HL-60/S4 (cell line): ENCODE results near the gene HYAL2.

Experiments used
- in situ Hi-C: fragments of 300-500 bp; cut with MboI; formaldehyde crosslinking; loops from 2 replicates; pipeline ENCODE4 v1.14.3; 2022; ENCODE audit warnings: low sequenced_read_pairs

Gene HYAL2, protein sequence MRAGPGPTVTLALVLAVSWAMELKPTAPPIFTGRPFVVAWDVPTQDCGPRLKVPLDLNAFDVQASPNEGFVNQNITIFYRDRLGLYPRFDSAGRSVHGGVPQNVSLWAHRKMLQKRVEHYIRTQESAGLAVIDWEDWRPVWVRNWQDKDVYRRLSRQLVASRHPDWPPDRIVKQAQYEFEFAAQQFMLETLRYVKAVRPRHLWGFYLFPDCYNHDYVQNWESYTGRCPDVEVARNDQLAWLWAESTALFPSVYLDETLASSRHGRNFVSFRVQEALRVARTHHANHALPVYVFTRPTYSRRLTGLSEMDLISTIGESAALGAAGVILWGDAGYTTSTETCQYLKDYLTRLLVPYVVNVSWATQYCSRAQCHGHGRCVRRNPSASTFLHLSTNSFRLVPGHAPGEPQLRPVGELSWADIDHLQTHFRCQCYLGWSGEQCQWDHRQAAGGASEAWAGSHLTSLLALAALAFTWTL

DNA sequence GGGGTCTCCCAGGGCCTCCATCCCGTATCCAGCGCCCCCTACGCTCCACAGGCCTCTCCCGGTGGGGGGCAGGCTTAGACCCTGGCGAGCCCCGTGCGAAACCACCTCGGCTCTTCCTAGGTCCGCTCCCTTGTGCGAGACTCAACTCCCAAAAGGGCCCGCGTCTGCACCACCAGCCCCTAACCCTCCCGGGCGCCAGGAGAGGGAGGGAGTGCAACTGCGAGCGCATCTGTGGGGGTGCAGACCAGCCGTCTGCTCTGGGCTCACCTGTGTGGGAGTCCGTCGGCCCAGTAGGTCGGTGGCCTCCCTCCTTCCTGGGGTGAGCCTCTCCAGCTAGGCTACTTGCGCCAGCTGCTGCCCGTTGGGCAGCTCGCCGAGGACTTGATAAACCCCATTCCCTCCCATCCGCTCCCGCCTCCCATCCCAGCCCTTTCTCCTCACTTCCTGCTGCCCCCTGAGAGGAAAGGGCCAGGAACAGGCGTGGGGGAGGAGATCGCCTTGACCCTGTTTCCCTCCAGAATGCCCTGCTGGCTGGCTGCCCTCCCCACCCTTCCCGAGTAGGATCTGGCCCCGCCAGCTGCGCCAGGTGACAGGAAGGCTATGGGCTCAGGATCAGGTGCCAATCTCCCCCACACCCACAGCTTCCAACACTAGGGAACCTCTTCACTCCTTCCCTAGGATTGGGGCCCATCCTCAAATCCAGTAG, at the start of gene HYAL2:
Gene HYAL2, minus strand, starts transcription at position 360 of the 706 bp plus-strand sequence. CDS start 2,256 bp downstream, outside the sequence.
- in situ Hi-C loops: no loop called here

DNA sequence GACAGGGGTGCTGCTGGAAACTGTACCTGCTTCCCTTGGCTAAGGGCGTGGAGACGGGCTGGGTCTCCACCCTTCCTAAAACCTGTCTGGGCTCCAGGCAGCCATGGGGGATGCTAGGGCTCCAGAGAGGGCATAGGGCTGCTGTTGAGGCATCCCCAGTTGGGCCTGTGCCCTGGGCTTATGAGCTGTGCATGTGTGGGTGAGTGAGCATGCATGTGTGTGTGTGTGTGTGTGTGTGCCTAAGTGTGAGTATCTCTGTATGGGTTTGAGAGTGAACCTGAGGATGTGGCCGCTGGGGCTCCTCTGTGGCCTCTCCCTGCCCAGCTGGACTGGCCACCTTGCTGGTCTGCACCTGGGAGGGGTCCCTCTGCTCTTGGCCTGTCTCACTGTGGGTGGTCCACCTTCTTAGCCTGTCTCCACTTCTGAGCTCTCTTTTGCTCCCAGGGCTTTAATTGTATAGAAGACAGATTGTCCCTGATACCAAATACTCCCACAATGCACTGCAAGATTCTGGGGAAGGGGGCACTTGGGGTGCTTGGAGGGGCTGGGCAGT, 48.7 kb upstream of the HYAL2 start:
- in situ Hi-C loops: loop anchor here (25.0 kb wide), 1 partner anchor 166 kb away; no protein-coding TSS in a partner anchor

DNA sequence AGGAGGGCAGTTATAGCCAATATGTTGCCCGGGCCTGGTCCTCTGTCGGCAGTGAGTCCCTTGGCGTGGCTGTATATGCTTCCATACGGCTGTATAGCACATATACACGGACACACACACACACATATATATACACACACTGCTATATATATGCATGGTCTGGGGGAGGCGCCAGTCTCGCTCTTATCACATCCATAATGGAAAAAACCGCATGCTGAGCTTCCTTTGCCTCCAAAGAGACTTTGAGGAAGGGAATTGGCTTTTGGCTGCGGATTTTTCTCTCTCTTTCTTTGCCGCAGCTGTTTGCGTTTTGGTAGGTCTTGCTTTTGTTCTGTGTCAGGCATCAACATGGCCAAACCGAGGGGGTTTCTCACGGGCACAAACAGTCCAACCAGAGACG, 48.0 kb upstream of the HYAL2 start:
- in situ Hi-C loops: loop anchor here (25.0 kb wide), 1 partner anchor 167 kb away; no protein-coding TSS in a partner anchor

DNA sequence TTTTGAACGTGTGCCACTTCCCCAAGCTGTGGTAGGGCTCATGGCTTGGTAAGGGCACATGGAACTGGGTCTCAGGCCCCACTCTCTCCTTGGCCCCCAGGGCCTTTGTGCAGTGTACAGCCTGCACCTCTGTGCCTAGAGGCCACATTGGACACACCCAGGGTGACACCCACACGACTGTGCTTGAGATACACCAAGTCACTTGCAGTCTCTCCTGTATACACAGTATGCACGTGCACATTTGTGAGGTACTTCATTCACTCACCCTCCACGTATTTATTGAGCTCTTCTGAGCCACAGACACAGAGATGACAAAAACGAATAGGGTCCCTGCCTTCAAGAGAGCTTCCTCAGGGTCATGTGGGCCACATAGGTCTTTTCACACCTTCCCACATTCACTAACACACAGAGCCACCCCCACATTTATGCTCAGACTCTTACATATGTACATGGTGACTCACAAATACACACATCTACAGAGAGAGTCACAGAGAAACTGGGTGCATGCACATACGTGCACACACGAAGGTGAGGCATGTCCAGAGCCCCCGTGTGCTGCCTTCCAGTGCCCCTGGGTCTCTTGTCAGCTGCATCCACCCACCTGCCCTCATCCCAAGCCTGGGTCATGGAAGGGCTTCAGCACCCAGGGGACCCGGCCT, 46.6 kb upstream of the HYAL2 start:
- in situ Hi-C loops: loop anchor here (25.0 kb wide), 1 partner anchor 168 kb away; no protein-coding TSS in a partner anchor

DNA sequence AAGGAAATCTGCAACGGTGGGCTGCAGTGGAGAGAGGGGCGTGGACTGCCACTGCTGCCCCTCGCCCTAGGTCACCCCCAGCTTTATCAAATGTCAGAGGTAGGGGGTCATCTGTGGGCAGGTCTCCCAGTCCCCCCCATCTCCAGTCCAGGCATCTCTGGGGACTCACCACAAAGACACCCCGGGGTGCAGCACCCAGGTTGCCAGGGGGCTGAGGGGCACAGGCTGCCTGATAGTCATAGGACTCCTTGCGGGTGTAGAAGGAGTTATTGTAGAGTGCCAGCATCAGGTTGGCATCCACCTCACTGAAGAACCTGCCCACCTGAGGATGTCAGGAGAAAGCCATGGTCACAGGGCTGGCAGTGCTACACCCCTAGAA, 43.3 kb upstream of the HYAL2 start:
- in situ Hi-C loops: loop anchor here (25.0 kb wide), 1 partner anchor 171 kb away; no protein-coding TSS in a partner anchor

DNA sequence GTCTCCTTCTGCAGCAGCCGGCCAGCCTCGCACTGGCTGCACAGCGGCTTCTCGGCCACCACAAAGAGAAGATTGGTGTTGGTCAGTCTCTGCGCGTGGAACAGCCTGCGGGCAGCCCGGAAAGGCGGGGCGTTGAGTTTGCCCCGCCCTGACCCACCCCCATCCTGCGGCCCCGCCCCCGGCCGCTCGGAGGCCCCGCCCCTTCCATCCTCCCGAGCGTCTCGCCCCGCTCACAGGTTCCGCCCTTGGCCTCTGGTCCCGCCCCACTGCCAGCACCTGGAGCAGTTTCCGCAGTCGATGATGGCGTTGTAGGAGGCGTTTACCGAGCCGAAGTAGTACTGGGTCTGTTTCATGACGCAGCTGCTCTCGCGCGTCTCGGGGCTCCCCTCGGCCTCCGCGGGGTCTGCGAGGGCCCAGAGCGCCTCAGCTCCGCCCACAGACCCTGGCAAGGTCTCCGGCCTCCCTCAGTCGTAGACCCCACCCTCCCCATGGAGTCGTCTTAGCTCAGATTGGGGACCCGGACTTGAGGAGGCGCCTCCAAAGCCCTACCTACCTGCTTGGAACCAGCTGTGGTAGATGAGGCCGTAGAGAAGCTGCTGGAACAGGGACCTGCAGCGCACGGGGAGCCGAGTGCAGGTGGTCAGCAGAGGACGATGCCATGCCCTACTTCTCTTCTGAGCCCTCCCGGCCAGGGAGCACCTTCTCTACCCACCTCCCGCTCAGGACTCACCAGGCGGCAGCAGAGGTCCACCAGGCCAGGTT, 42.7 kb upstream of the HYAL2 start:
- in situ Hi-C loops: loop anchor here (25.0 kb wide), 1 partner anchor 172 kb away; no protein-coding TSS in a partner anchor

DNA sequence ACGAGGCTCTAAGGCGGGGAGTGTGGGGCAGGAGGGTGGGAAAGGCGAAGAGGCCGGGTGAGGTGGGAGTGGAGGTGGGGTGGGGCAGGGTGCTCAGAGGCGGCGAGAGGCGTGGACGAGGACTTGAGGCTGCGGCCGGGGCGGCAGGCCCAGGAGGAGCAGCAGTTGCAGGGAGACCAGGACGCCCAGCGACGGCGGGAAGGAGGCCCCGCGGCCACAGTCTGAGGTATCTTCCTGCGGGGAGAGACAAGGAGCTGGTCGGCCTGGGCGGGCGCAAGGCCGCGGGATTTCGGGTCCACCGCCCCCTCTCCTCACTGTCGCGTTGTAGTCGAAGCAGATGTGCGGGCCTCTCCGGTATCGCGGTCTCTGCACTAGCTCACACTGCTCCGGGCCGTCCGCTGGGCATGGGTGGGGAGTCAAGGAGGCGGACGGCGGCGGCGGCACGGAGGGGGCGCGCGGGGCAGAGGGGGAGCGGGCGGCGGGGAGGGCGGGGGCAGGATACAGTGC, 42.1 kb upstream of the HYAL2 start:
- in situ Hi-C loops: loop anchor here (25.0 kb wide), 1 partner anchor 173 kb away; no protein-coding TSS in a partner anchor

DNA sequence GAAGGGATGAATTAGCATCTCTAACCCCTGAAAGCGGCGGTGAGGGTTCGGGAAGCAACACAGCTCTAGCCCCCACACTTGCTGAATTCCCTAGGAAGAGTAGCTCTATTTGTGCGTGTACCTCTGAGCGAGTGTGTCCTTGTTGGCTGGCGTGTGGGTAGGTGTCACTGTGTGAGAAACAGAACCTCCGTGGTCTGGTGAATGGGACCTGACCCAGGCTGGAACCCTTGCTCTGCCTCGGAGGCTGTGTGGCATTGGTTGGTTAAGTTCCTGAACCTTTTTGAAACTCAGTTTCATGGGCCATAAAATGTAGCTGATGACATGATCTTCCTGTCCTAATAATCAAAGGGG, 37.2 kb upstream of the HYAL2 start:
- in situ Hi-C loops: loop anchor here (25.0 kb wide), 1 partner anchor 178 kb away; no protein-coding TSS in a partner anchor

DNA sequence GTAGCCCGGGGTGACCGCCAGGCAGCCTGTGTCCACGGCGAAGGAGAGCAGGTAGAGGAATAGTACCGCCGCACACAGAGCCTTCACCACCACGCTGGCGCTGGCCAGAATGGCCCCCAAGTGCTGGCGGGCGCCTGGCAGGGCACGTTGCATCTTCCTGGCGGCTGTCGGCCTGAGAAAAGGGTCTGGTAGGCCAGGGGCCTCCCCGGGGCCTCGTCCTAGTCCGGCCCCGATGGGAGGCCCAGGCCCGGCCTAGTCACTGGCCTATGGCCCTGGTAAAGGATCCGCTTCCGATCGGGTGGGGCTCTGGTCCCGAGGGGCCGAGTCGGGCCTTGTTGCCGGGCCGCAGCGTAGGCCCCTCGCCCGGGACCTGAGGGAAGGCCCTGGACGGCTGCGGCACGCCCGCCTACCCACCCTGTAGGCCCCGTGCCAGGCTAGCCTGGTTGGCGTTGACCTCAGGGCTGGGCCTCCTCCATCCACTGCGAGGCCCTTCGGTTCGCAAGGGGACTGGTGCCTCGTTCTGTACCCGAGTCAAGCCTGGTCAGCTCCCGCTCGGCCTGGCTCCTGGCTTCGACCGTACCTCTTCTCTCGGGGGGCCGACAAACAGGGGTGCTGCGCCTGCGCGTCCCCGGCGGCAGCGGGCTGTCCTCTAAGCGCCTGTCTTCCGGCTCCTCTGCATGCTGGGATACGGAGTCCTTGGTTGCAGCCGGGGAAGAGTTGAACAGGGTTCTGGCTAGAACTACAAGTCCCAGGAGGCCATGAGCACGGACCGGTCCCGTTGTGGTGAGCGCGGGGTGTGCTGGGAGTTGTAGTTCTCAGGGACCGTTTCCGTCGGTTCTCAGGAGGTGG, 36.6 kb upstream of the HYAL2 start, which contains the start of gene TMEM115:
Gene TMEM115, minus strand, starts transcription at position 611 of the 849 bp plus-strand sequence. Its CDS starts 458 bp downstream, at position 153.
- in situ Hi-C loops: loop anchor here (25.0 kb wide), 1 partner anchor 178 kb away; no protein-coding TSS in a partner anchor

DNA sequence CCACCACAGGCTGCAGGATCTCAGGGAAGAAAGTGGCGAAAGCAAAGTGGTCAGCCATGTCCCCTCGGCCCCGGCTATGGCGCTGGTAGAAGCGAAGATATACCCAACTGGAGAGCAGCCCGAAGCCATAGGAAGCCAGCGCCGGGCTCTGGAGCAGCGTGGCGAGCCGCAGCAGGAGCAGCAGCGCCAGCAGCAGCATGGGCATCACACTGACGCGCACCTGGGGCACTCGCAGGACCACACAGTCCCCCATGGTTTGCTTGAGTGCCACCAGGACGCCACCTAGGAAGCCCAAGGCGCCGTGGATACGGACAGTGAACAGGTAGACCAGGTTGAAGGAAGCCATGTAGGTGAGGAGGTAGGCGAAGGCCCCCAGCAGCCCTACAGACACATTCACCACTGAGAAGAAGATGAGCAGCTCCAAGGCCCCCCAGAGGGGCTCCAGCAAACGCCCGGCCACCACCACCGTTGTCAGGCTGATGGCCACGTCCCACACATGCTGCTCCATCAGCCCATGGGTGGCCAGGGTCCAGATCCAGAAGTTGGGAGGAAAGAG, 35.9 kb upstream of the HYAL2 start:
- in situ Hi-C loops: loop anchor here (25.0 kb wide), 1 partner anchor 179 kb away; no protein-coding TSS in a partner anchor

DNA sequence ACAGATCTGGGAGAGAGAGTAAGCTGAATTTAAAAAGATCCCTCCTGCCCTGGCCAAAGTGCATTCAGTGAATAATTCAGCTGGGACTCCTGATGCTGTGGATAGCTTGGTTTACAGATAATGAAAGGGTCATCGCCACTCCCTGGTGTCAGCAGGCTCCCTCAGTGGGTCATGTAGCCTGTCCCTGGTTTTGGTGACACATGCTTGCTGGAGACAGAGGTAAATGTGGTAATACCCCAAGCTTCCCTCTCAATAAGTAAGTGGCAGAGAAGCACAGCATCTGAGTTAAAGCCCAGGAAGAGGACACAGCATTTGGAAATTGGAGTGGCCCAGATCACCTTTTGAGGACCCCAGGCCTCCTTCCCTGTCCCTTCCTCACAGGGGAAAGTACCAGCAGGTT, 34.9 kb upstream of the HYAL2 start:
- in situ Hi-C loops: loop anchor here (25.0 kb wide), 1 partner anchor 180 kb away; no protein-coding TSS in a partner anchor

DNA sequence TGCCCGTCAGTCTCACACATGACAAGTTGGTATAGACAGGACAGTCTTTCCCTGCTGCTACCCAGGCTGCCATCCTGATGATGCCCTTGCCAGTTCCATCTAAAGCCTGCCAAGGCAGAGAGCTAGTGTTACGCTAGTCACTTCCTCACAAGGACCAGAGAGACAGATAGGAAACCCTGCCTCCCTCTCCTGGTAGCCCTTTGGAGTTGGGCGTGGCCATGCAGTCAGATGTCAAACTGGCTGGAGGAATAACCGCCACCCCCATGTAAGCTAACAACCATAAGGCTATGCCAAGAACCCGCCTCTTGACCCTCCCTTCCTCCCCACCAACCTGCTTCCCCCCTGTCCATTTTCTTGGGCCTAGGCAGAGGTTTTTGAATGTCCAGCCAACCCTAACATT, 34.0 kb upstream of the HYAL2 start:
- in situ Hi-C loops: loop anchor here (25.0 kb wide), 1 partner anchor 181 kb away; no protein-coding TSS in a partner anchor

DNA sequence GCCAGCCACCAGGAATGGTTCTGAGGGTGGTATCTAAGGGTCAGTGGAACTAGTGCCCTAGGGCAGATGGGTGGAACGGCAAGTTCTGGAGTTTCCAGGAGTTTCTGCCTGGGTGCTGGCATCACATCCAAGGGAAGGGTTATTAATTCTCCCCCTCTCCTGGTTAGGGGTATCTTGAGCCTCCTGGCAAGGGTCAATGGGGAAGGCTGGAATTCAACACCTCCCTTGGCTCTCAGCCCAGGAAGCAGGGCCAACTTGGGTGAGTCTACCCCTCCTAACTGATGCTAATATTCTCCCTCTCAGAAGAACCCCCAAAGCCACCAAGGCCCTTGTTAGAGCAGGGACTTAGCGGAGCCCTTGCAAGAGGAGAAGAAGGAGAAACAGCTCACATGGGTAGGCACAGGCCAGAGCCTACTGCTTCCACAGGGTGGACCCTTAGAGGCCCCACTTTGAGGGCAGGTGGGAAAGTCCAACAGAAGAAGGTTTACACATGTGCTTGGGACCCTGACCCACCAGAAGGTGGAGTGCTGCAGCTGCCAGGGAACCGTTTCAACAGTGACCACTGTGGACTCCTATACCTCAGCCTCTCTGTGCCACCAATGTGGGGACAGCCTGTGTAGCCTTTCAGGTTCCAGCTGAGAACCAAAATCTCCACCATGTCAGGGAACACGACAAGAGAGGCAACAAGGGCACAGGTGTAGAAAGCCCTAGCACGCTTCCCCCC, 33.4 kb upstream of the HYAL2 start:
- in situ Hi-C loops: loop anchor here (25.0 kb wide), 1 partner anchor 181 kb away; no protein-coding TSS in a partner anchor

DNA sequence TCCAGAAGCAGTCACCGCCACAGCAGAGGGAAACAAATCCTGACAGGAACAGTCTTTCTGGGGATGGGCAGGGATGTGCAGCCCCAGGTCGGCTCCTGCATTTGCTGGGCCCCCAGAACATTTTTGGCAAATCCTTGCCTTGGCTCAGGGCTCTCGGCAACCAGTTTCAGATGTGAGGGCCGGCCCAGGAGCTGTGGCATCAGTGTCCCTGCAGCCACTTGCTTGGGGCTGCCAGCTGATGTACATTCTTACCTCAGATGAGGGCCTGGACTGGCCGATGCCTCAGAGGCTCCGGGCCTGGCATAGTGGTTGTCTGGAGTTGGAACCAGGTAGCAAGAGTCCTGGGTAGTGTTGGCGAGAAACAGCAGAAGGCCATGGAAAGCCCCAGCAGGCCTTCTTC, 32.3 kb upstream of the HYAL2 start:
- in situ Hi-C loops: loop anchor here (25.0 kb wide), 1 partner anchor 182 kb away; no protein-coding TSS in a partner anchor

DNA sequence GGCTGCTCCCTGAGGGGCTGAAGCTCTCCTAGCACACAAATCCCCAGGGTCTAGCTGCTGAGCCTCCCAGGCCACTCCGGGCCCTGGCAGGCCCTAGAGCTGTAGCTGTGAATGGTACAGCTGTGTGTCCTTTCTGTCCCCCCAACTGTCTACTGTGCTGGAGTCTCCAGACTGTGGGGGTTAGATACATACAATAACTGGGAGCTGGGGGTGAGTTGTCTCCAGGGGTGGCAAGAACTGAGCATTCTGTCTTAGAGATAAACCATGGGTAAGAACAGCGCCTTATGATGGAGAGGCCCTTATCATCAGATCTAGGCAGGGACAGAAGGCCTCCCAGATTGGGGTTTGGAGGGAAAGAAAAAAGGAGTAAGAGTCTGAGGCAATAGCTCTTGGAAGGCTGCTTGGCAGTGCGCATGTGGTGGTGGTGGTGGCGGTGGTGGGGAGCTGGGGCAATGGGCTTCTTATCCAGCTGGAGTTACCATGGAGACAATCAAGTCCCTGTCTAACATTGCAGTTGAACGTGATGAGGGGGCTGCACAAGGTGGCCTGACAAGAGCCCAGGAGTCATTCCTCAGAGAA, 31.7 kb upstream of the HYAL2 start:
- in situ Hi-C loops: loop anchor here (25.0 kb wide), 1 partner anchor 183 kb away; no protein-coding TSS in a partner anchor

DNA sequence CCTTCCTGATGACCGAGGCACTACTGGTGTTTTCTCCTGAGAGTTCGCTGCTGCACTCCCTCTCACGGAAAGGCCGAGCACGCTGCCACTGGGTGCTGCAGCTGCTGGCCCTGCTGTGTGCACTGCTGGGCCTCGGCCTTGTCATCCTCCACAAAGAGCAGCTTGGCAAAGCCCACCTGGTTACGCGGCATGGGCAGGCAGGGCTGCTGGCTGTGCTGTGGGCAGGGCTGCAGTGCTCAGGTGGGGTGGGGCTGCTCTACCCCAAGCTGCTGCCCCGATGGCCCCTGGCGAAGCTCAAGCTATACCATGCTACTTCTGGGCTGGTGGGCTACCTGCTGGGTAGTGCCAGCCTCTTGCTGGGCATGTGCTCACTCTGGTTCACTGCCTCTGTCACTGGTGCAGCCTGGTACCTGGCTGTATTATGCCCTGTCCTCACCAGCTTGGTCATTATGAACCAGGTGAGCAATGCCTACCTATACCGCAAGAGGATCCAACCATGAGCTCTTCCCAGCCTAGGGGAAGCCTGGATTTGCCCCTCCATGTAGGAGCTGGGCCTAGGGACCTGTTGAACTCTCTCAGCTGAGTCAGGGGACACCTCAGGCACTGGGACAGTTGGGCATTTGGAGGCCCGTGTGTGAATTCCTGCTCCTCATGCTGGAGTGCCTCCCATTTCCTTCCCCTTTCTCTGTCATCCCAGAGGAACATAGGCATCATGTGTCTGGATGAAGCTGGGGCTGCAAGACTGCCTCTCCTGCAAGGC, 30.9 kb upstream of the HYAL2 start:
- in situ Hi-C loops: loop anchor here (25.0 kb wide), 1 partner anchor 184 kb away; no protein-coding TSS in a partner anchor
